ENCODE measurements around the gene KRT4. TPM values are rescaled to one million over a fixed set of nuclear protein-coding genes. Genes with fewer than 3 reads are reported as not detected.
"Not testable (repeated sequence)": the region's sequence is repeated elsewhere in the genome, so short reads cannot be mapped to it uniquely, and the experiment has no call there.

Gene KRT4
- total RNA-seq, 2 donors from 2014 or later: 0.52 TPM; not detected in 1

DNA sequence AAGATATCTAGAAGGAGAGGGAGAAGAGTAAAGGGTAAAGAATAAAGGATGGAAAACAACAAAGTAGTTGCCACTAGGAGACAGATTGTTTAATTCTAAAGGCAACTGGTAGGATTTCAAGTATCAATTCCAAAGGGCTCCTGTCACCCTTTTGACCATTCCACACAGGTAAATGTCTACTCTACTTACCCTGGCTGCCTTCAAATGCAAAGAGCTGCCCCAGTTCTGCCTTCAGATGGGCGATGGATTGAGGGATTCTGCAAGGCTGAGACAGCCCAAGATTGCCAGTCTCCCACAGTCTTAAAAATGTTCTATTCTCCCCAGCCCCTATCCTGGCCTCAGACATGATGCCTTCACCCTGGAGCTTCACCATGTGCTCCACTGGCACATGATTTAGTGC lies 48.2 kb downstream of the KRT4 start:
- 38 to 63% methylated on average over 1 of the region's 1 CpG for WGBS, 2 donors
- intact Hi-C loops (cut with DNase I): no loop called here
- no peaks in the 10 kb centered on the region for H3K4me1 ChIP-seq
- H3K27me3 ChIP-seq: no peaks in the 10 kb centered on the region
- H3K36me3 ChIP-seq (replicated peaks in 1 of 2; ENCODE audit: insufficient read depth in 1 of 2, low read depth in 2 of 2): no peaks in the 10 kb centered on the region
- no peak overlapping the region for H3K27ac ChIP-seq
- DNase-seq (no peak), ATAC-seq (no peak)
- no peak for TF ChIP-seq POLR2A (IDR thresholded peaks at IDR 0.05)
- TF ChIP-seq, protein P1, sequence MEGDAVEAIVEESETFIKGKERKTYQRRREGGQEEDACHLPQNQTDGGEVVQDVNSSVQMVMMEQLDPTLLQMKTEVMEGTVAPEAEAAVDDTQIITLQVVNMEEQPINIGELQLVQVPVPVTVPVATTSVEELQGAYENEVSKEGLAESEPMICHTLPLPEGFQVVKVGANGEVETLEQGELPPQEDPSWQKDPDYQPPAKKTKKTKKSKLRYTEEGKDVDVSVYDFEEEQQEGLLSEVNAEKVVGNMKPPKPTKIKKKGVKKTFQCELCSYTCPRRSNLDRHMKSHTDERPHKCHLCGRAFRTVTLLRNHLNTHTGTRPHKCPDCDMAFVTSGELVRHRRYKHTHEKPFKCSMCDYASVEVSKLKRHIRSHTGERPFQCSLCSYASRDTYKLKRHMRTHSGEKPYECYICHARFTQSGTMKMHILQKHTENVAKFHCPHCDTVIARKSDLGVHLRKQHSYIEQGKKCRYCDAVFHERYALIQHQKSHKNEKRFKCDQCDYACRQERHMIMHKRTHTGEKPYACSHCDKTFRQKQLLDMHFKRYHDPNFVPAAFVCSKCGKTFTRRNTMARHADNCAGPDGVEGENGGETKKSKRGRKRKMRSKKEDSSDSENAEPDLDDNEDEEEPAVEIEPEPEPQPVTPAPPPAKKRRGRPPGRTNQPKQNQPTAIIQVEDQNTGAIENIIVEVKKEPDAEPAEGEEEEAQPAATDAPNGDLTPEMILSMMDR (IDR thresholded peaks at IDR 0.05): no peak
- no peaks in the 10 kb centered on the region for H3K9me3 ChIP-seq
- H3K4me3 ChIP-seq: no peak overlapping the region

DNA sequence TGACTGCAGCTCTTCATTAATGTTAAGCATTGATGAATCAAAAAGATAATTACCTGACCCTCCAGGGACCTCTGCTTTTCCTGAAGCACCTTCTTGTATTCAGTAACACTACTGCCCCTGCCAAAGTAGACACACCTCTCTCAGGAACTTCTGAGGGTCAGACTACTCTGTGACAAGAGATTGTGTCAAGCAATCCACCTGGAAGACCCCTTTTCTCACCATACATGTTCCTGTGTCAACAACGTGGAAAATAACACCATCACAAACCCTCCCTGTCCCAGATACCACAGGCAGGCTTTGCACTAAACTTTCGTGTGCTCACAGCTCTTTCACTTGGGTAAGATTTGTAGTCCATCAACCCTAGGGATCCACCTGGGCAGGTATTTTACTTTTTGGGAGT lies 49.9 kb downstream of the KRT4 start:
- H3K9me3 ChIP-seq: peaks cover 0 to 7% (median 0%) of the 10 kb centered on the region in 3 donors
- ATAC-seq (no peak), DNase-seq (no peak)
- H3K27me3 ChIP-seq: no peaks in the 10 kb centered on the region
- TF ChIP-seq, protein P1 (IDR thresholded peaks at IDR 0.05): no peak
- no peak for TF ChIP-seq POLR2A (IDR thresholded peaks at IDR 0.05)
- intact Hi-C loops (cut with DNase I): no loop called here
- H3K27ac ChIP-seq: no peak overlapping the region
- H3K36me3 ChIP-seq (replicated peaks in 1 of 2; ENCODE audit: insufficient read depth in 1 of 2, low read depth in 2 of 2): no peaks in the 10 kb centered on the region
- 54 to 57% methylated on average over 2 of the region's 2 CpGs for WGBS, 2 donors
- H3K4me3 ChIP-seq: no peak overlapping the region
- no peaks in the 10 kb centered on the region for H3K4me1 ChIP-seq

DNA sequence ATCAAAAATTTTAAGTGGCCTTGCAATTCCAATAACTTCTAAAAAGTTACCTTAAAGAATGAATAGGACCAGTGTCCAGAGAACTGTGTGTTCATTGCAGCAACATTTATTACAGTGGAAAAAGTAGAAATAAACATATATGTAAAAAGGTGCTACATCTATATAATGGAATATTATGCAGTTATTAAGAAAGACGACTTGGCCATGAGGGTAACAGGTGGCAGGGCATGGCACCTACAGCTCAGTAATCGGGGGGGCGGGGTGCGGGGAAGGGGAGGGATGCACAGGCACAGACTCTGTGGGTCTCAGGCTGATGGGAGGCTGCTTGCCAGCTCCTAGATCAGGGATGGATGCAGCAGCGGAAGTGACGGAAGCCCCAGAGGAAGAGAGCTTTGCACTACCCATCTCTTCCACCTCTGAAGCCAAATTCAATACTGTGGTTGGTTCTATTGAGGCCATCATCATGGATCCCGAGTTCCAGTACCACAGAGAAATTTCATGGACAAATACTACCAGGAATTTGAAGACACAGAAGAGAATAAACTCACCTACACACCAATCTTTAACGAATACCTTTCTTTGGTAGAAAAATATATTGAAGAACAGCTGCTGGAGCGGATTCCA lies 50.8 kb downstream of the KRT4 start:
- Histone ChIP-seq H3K27me3 (no peaks in the 10 kb centered on the region), H3K27ac (no peak overlapping the region), H3K4me3 (no peak overlapping the region), H3K4me1 (no peaks in the 10 kb centered on the region), H3K36me3 (replicated peaks in 1 of 2; ENCODE audit: insufficient read depth in 1 of 2, low read depth in 2 of 2) (no peaks in the 10 kb centered on the region), H3K9me3 (peaks cover 0 to 7% (median 0%) of the 10 kb centered on the region in 3 donors)
- WGBS, 2 donors: 62 to 76% methylated on average over 9 of the region's 9 CpGs
- no peak for TF ChIP-seq POLR2A (IDR thresholded peaks at IDR 0.05)
- TF ChIP-seq, protein P1 (IDR thresholded peaks at IDR 0.05): no peak
- DNase-seq (no peak), ATAC-seq (no peak)
- intact Hi-C loops (cut with DNase I): no loop called here

DNA sequence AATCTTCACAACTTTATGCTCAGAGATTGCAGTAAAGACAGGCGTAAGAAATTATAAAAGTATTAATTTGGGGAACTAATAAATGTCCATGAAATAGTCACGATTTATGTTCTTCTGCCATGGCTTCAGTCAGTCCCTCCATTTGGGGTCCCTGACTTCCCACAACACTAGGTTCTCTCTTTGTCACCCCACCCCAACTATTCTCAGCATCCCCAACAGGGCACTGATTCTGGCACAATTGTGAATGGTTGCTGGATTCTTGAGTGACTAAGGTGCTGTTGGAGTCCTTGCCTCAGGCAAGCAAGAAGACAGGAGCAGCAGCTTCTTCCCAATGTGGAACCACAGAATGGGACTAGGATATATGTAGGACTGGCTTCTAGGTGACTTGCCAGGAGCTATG lies 52.1 kb downstream of the KRT4 start:
- no peaks in the 10 kb centered on the region for H3K27me3 ChIP-seq
- no peak for DNase-seq
- no peak for ATAC-seq
- H3K9me3 ChIP-seq: peaks cover 0 to 7% (median 0%) of the 10 kb centered on the region in 3 donors
- H3K4me1 ChIP-seq: no peaks in the 10 kb centered on the region
- intact Hi-C loops (cut with DNase I): no loop called here
- H3K36me3 ChIP-seq (replicated peaks in 1 of 2; ENCODE audit: insufficient read depth in 1 of 2, low read depth in 2 of 2): no peaks in the 10 kb centered on the region
- 58 to 65% methylated on average over 2 of the region's 2 CpGs for whole genome bisulfite sequencing, 2 donors
- no peak overlapping the region for H3K4me3 ChIP-seq
- TF ChIP-seq POLR2A (IDR thresholded peaks at IDR 0.05): no peak
- TF ChIP-seq, protein P1 (IDR thresholded peaks at IDR 0.05): no peak
- no peak overlapping the region for H3K27ac ChIP-seq

DNA sequence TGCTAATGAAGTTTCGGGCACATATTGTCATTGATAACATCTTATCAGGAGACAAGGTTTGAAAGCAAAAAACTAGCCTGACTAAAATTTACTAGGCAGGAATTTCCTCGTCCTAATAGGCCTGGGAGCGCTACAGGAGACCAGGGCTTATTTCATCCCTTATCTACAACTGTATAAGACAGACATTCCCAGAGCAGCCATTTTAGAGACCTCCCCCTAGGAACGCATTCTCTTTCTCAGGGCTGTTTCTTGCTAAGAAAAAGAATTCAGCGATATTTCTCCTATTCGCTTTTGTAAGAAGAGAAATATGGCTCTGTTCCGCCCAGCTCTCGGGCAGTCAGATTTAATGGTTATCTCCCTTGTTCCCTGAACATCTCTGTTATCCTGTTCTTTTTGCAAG lies 52.7 kb downstream of the KRT4 start:
- ATAC-seq; H3K27me3 ChIP-seq; H3K9me3 ChIP-seq; H3K36me3 ChIP-seq (replicated peaks in 1 of 2; ENCODE audit: insufficient read depth in 1 of 2, low read depth in 2 of 2); intact Hi-C loops (cut with DNase I); H3K27ac ChIP-seq; DNase-seq; H3K4me3 ChIP-seq; H3K4me1 ChIP-seq: not testable (repeated sequence)
- 75 to 82% methylated on average over 8 of the region's 8 CpGs for WGBS, 2 donors
